Mesenteric fat pad (tissue), 1 donor: Measurements from ENCODE around the gene XPNPEP2. TPM values are rescaled to one million over a fixed set of nuclear protein-coding genes. Genes with fewer than 3 reads are reported as not detected.

ENCODE experiments used
- DNase-seq: peaks from one replicate; pipeline ENCODE4 v3.0.0-alpha.2; 2020; ENCODE audit warnings: low spot score
- total RNA-seq: library from RNA; stranded (reverse); fragmentation: NEBNext Ultra II Directional; extraction: Animal tissue kit (Norgen Biotek cat#: 25700); gene quantifications from one replicate; pipeline ENCODE4 v1.2.1, GENCODE V29; 2021
- donor health status: DM: yes; HTN: yes; CAD: no.

XPNPEP2 gene
- total RNA-seq, 1 donor from 2014 or later = 9.6 TPM

- no peak for DNase-seq
Measured at GRCh38 chrX:129777218-129778030, 38.6 kb downstream of the XPNPEP2 start.

GRCh38 chrX:129779086-129779672 lies 40.4 kb downstream of the XPNPEP2 start:
- no peak for DNase-seq

GRCh38 chrX:129779747-129780146 lies 41.0 kb downstream of the XPNPEP2 start, which contains the start of gene SASH3:
SASH3 (plus strand) TSS chrX:129779949; CDS start chrX:129780098, 149 bp downstream.
- peak; percentile 88 for DNase-seq

GRCh38 chrX:129780441-129781105 lies 41.8 kb downstream of the XPNPEP2 start:
- peak; percentile 88 for DNase-seq

- no peak for DNase-seq
Measured at GRCh38 chrX:129781134-129781672, 42.4 kb downstream of the XPNPEP2 start.

- no peak for DNase-seq
Measured at GRCh38 chrX:129781680-129782495, 43.1 kb downstream of the XPNPEP2 start.

- no peak for DNase-seq
Measured at GRCh38 chrX:129782706-129783105, 43.9 kb downstream of the XPNPEP2 start.

- DNase-seq = no peak
Measured at GRCh38 chrX:129783291-129783713, 44.5 kb downstream of the XPNPEP2 start.

GRCh38 chrX:129784371-129784770 lies 45.6 kb downstream of the XPNPEP2 start:
- DNase-seq = no peak

GRCh38 chrX:129785160-129785947 lies 46.6 kb downstream of the XPNPEP2 start:
- DNase-seq = no peak

- DNase-seq = no peak
Measured at GRCh38 chrX:129786210-129786651, 47.5 kb downstream of the XPNPEP2 start.

GRCh38 chrX:129787336-129788055 lies 48.7 kb downstream of the XPNPEP2 start:
- DNase-seq = no peak

- DNase-seq = no peak
Measured at GRCh38 chrX:129788527-129788926, 49.7 kb downstream of the XPNPEP2 start.

GRCh38 chrX:129790146-129790545 lies 51.4 kb downstream of the XPNPEP2 start:
- no peak for DNase-seq

- no peak for DNase-seq
Measured at GRCh38 chrX:129790808-129791207, 52.0 kb downstream of the XPNPEP2 start.

- no peak for DNase-seq
Measured at GRCh38 chrX:129791336-129791735, 52.6 kb downstream of the XPNPEP2 start.

GRCh38 chrX:129791961-129792570 lies 53.3 kb downstream of the XPNPEP2 start:
- peak; percentile 55 for DNase-seq

- DNase-seq = peak; percentile 71
Measured at GRCh38 chrX:129792586-129793291, 54.0 kb downstream of the XPNPEP2 start.
